ENCODE results near the gene COL18A1.

DNA sequence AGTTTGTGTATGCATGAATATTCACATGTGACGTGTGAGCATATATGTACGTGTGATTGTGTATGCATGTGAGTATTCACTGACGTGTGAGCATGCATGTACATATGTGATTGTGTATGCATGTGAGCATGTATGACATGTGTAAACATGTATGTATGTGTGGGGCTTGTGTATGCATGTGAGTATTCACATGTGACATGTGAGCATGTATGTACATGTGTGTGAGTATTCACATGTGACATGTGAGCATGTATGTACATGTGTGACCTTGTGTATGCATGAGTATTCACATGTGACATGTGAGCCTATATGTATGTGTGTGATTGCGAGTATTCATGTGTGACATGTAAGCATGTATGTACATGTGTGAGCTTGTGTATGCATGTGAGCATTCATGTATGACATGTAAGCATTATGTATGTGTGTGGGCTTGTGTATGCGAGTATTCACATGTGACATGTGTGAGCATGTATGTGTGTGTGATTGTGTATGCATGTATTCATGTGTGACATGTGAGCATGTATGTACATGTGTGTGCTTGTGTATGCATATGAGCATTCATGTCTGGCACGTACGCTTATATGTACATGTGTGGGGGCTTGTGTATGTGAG is 47.8 kb downstream of the COL18A1 start:
- TF ChIP-seq CTCF (conservative IDR thresholded peaks at IDR 0.05; ENCODE audit: low read depth, low read length) (no peak), EZH2 (IDR thresholded peaks at IDR 0.05; ENCODE audit: borderline replicate concordance, low read depth, low read length, poor library complexity, severe bottlenecking) (no peak)
